GM13977 (cell line): ENCODE measurements around the gene ETS2.

Source experiments
- DNase-seq: peaks from one replicate; pipeline ENCODE4 v3.0.0; 2012; ENCODE audit warnings: low spot score
- CTCF ChIP-seq: IDR thresholded peaks from 2 replicates; pipeline ENCODE4 v1.5.1; 2012; ENCODE audit warnings: mild to moderate bottlenecking, control low read depth; ENCODE audit not compliant: insufficient read depth; ENCODE audit errors: extremely low read depth, missing control alignments
- in situ Hi-C: fragments of 300-500 bp; cut with MboI; formaldehyde crosslinking; loops from one replicate; pipeline ENCODE4 v1.12.0; 2022; ENCODE audit warnings: low sequenced_read_pairs, low pct_unique_long_range_greater_than_20kb, mixed read lengths, inconsistent platforms; ENCODE audit not compliant: unreplicated experiment

Gene ETS2

GRCh38 chr21:38809198-38809878, 3.6 kb downstream of the ETS2 start:
- no peak for TF ChIP-seq CTCF
- in situ Hi-C loops: no loop called here
- DNase-seq: no peak

GRCh38 chr21:38810034-38810825, 4.5 kb downstream of the ETS2 start:
- in situ Hi-C loops: no loop called here
- no peak for TF ChIP-seq CTCF
- DNase-seq: no peak

GRCh38 chr21:38810826-38811164, 5.1 kb downstream of the ETS2 start:
- TF ChIP-seq CTCF: no peak
- DNase-seq: no peak
- in situ Hi-C loops: no loop called here

GRCh38 chr21:38811257-38811656, 5.5 kb downstream of the ETS2 start:
- in situ Hi-C loops: no loop called here
- TF ChIP-seq CTCF: no peak
- no peak for DNase-seq

- TF ChIP-seq CTCF: no peak
- in situ Hi-C loops: no loop called here
- DNase-seq: no peak
Observed at GRCh38 chr21:38813143-38813542, 7.4 kb downstream of the ETS2 start.

GRCh38 chr21:38813547-38813946, 7.8 kb downstream of the ETS2 start:
- in situ Hi-C loops: no loop called here
- no peak for TF ChIP-seq CTCF

More at GRCh38 chr21:38813547-38813946, 7.8 kb downstream of the ETS2 start:
- no peak for DNase-seq
